HepG2 (cell line): ENCODE measurements around the gene KCNIP3.
"Not testable (repeated sequence)": the region's sequence is repeated elsewhere in the genome, so short reads cannot be mapped to it uniquely, and the experiment has no call there.

Experiments used
- BORCS8-MEF2B ChIP-seq: sonication (generic); formaldehyde crosslinking; IDR thresholded peaks from 2 replicates; pipeline ENCODE4 v1.8.0; 2022; ENCODE audit warnings: mild to moderate bottlenecking, missing genetic modification reagents
- CBFB ChIP-seq: sonication (generic); formaldehyde crosslinking; IDR thresholded peaks from 2 replicates; pipeline ENCODE4 v1.4.0; 2020; ENCODE audit warnings: missing genetic modification reagents
- CHD4 ChIP-seq: fragments of 200-600 bp; sonication (generic); IDR thresholded peaks from 2 replicates; pipeline ENCODE4 v1.7.0; 2017; ENCODE audit warnings: mild to moderate bottlenecking, low read length, borderline replicate concordance
- CTCF ChIP-seq: sonication (generic); formaldehyde crosslinking; IDR thresholded peaks from 2 replicates; pipeline ENCODE4 v1.5.0; 2020; ENCODE audit warnings: mild to moderate bottlenecking, missing genetic modification reagents, moderate library complexity
- IRF2 ChIP-seq: IDR thresholded peaks from 2 replicates; pipeline ENCODE4 v1.6.1; 2018; ENCODE audit warnings: missing genetic modification reagents, missing compliant biosample characterization
- PAF1 ChIP-seq: IDR thresholded peaks from 2 replicates; pipeline ENCODE4 v1.6.1; 2016; ENCODE audit warnings: missing genetic modification reagents, missing compliant biosample characterization
- SOX6 ChIP-seq, 2 experiments: fragments of 450-650 bp in 1 of 2; sonication (generic) in 1 of 2; formaldehyde crosslinking in 1 of 2; IDR thresholded peaks; 2 replicates each; pipeline versions ENCODE4 v1.4.0 to v1.6.1; 2017 to 2020; ENCODE audit warnings: antibody characterized with exemption in 1 of 2, mild to moderate bottlenecking in 1 of 2, missing genetic modification reagents in 1 of 2
- TAF1 ChIP-seq: sonication (generic); formaldehyde crosslinking; IDR thresholded peaks from 2 replicates; pipeline ENCODE4 v1.4.0; 2020; ENCODE audit warnings: missing genetic modification reagents
- TOE1 ChIP-seq: sonication (generic); formaldehyde crosslinking; IDR thresholded peaks from 2 replicates; pipeline ENCODE4 v1.4.0; 2020; ENCODE audit warnings: mild to moderate bottlenecking, missing genetic modification reagents

- not testable (repeated sequence) for TF ChIP-seq IRF2 (CRISPR knock-in tag); TOE1 (CRISPR knock-in tag); PAF1 (CRISPR knock-in tag); CBFB (CRISPR knock-in tag); TAF1 (CRISPR knock-in tag); CTCF; BORCS8-MEF2B (CRISPR knock-in tag); SOX6 (IDR thresholded peaks at IDR 0.05); SOX6 (CRISPR knock-in tag; IDR thresholded peaks at IDR 0.05); CHD4
These were observed 136.2 kb downstream of the KCNIP3 start for GRCh38 chr2:95433373-95433772.
